GM21737 (cell line): Measurements from ENCODE around the gene DNM1.

Experiments used
- ATAC-seq: cut with Tn5 transposase; IDR thresholded peaks from one replicate; pipeline ENCODE4 v1.9.1; 2021; ENCODE audit warnings: mild to moderate bottlenecking, moderate library complexity; ENCODE audit not compliant: unreplicated experiment

The DNM1 gene

DNA sequence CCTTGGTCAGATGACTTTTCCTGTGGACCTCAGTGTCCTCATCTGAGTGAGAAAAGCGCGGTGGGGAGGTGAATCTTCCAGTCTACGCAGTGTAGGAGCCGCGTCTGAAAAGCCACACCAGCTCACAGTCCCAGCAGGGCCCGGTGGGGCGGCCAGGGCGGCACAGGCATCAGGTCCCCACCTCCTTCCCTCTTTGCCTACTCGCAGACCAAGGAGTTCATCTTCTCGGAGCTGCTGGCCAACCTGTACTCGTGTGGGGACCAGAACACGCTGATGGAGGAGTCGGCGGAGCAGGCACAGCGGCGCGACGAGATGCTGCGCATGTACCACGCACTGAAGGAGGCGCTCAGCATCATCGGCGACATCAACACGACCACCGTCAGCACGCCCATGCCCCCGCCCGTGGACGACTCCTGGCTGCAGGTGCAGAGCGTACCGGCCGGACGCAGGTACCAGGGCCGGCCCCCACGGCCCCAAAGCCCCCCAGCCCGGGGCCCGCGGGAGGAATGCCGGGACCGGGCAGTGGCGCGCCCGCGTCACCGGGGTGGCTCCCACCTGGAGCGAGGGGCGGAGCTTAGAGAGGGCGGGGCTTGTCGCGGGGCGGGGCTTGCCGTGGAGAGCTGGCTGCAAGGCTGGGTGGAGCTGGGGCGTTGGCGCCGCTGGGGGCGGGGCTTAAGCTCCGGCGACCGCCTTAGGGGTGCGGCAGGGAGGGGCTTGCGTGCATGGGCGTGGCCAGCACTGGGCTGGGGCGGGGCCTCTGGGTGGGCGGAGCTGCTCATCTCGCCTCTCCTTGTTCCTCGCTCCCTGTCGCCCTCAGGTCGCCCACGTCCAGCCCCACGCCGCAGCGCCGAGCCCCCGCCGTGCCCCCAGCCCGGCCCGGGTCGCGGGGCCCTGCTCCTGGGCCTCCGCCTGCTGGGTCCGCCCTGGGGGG, 47.0 kb downstream of the DNM1 start:
- peak; percentile 75 for ATAC-seq

DNA sequence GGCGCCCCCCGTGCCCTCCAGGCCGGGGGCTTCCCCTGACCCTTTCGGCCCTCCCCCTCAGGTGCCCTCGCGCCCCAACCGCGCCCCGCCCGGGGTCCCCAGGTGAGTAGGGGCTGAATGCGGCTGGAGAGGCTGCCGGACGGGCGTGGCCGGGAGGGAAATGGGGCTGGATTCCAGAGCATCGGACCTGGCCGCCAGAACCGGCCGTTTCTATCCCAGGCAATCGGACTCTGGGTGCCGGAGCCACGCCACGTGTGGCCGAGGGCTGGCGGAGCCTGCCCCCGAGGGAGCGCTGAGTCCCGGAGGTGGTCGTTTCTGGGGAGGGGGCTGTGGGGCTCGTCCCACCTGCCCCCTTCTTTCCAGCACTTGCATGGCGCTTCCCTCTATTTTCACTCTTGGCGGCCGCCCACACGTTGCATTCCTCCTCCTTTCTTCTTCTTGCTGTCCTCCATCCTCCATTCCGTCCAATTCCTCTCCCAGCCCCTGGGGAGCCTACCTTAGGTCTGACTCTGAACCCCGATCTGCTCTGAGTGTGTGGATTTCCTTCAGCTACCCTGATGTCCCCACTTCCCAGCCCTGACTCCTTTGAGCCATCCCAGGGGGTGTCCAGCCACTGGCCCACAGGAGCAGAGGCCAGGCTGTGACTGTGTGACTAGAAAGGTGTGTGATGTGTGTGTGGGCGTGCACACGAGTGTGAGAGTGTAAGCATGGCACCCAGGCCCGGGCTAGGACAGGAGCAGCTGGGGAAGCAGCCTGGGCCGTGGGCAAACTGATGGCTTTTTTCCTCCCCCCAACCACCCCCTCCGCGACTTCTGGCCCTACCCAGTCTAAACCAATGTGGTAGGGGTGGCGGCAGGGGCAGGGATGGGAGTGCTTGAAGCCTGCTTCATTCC, 47.9 kb downstream of the DNM1 start:
- no peak for ATAC-seq

DNA sequence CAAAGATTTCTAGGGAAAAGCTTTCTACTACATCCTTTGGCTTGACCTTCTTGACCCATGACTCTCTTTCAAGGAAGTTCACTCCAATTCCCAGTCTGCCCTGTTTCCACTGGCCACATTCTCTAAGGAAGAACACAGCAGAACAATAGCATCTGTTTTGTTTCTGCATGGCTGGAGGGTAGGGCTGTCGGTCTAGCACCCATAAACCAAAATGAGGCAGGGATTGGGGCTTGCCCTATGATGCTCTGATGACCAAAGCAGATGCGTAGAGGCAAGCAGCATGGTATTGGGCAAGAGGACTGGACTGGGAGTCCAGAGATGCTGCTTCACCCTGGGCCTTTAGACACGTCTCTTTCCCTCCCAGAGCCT, 48.5 kb downstream of the DNM1 start:
- ATAC-seq: no peak

DNA sequence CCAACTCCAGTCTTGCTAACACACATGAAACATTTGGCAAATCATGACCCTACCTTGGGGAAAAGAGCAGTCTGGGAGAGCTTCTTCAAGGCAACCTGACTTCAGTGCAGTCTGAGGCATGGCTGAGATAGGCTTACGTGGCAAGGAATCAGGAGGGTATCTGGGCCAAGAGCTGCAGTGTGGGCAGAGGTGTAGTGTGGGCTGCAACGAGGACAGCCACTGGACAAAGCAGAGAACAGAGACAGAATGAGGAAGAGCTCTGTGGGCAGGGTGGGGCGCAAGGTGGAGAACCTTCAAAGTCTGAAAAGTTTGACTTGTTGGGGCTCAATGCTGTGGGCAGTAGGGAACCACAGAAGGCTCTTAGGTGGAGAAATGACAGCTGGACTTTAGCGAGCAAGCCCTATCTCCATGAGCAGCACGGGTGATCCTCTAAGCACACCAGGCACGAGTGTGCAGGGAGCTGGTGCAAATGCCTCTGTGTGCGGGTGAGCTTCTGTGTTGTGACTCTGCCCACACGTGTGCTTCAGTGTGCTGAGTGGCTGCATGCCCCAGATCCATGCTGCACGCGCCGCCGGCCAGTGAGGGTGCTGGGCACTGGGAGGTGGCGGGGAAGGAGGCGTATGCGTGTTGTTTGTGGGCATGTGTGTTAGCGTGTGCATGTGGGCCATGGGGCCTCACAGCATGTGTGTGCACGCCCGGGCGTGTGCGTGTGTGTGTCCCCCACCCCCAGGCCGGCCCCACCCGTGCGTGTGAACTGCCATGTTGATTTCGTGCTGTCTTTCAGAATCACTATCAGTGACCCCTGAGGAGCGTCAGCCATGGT, 49.3 kb downstream of the DNM1 start:
- ATAC-seq: no peak

DNA sequence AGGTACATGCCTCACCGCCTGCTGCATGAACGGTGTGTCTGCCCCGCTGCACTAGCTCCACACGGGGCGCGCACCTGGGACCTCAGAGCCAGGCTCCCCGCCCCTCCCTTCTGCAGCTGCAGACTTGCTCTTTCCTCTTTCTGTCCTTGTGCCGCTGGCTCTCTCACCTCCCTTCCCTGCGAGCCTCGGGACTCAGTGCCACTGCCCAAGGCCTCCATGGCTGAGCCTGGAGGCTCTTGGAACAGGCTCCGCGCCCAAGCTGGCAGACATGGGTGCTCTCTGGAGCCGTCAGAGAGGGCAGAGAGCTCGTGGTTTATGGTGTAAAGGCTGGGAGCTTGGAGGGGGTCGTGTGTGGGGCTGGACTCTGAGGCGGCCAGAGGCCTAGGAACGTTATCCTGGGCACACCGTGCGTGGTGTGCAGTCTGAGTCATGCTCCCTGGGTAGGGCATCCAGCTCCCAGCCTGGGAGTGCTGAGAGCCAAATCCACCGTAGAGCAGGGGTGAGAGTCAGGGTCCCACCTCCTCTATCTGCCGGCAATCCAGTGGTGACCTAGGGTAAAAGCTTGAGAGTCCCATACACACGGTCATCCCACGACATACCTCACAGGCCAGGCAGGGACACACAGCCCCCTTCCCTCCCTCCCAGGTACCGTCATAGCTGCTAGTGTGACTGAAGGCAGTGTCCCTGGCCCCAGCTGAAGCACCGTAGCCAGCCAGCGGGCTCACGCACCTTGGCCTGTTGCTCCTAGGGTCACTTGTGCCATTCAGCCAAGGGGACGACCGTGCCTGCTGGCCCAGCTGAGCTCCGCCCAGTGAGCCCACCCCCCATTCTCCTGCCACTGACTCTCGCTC, 50.2 kb downstream of the DNM1 start:
- ATAC-seq: no peak

DNA sequence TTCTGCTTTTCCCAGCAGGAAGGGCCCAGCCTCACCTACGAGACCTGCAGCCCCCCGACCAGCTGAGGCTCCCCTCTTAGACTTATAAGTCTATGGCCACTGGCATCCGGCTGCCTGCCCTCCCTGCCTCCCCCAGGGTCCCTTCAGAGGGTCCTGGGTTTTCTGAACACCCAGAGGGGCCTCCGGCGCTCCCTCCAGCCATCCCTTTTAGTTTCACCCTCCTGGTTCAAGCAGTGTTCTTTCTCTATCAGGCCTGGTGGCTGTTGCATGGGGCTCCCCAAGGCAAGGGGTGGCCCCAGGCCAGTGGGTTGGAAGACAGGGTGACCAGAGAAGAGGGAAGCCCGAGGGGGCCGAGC, 50.8 kb downstream of the DNM1 start:
- no peak for ATAC-seq

DNA sequence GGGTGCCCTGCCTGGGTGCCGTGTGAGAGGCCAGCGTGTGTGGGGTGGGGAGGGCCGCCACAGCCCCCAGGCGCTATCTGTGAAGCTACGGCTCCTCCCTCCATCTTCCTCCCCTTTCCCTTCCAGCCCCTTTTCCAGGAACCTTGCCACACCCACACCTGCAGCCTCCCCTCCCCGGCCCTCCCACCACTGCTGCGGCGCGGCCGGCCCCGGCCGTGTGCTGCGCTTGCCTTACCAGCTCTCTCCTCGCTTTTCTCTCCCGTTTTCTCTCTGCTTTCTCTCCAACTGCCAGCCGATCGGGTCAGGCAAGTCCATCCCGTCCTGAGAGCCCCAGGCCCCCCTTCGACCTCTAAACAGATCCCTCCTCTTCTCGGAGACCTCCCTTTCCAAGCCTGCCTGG, 51.2 kb downstream of the DNM1 start:
- no peak for ATAC-seq

DNA sequence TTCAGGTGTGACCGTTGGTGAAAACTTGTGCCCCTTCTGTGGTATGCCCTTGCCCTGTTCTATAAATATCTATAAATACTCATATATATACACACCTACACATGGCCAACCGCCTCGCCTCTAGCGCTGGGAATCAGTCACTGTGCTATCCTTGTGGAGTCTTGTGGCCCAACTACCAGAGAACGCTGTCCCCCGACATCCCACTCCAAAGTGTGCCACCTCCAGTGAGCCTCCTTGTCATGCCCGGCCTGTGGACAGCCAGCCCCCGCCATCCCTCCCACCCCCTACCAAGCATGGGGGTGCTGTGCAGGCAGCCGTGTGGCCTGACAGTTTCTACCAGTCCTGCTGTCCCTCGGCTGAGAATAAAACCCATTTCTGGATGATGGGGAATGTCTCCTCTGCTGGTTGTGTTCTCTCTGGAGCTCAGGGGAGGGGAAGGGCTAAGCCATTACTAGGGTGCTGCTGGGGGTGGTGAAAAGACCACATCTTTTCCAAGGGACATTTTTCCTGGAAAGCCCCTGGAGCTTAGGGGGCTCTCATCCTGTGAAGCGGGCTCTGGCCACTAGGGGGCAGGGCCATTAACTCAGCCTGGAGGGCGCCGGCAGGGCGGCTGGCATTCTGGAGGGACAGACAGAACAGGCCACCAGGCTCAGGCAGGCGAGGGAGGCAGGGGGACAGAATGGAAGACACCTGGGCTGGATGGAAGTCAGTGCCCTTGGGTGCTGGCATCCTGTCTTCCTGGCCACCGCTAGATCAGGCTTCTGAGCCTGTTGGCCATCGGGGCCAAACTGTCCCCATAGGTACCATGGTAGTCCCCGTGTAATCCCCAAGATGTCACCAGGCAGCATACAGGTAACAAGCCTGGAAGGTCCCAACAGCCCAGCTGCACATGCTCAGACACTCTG, 51.9 kb downstream of the DNM1 start:
- ATAC-seq: no peak

DNA sequence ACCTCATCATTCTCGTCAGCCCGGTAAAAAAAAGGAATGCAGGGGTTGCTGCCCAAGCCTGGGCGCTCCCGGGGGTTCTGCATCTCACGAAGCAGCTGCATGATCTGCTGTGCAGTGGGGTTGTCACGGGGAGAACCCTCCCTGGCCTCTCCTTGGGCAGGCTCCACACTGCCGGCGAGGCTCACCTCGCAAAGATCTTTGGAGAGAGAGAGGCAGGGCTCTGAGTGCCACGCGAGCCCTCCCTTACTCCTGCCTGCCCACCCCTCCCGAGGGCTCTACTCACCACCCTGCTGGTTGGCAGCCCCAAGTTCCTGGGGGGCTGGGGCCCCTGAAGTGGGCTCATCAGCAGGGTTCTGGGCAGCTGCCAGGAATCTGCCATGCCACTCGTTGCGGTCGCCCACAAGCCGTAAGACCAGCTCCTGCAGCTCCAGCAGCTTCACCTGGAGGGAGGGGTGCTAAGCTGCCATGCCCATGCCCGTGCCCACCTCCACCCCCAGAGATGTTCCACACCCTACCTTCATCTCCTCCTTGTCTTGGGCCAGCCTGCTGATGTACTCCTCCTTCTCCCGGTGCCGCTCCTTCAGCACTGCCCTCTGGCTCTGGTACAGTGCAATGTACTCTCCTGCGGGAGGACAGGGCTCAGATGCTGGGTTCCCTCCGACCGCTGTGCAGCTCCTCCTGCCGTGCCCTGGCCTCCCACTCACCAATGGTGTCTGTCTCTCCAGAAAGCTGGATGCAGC, 54.1 kb downstream of the DNM1 start:
- no peak for ATAC-seq

DNA sequence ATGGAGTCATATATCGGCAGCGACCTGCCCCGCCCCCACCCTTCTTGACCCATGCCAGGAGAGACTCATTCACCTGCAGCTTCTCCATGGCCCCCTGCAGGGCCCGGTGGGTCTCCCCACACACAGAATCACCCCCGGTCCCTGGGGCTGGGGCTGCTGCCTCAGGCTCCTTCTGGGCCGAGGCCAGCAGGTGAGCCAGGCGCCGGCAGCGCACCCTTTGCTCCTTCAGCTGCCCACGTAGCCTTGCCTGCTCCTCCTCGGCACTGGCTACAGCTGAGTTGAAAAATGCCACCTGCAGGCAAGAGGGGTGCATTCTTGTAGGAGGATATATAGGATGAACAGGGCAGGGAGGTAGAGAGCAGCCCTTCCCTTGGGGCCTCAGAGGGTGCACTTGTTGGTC, 54.7 kb downstream of the DNM1 start:
- ATAC-seq: no peak

DNA sequence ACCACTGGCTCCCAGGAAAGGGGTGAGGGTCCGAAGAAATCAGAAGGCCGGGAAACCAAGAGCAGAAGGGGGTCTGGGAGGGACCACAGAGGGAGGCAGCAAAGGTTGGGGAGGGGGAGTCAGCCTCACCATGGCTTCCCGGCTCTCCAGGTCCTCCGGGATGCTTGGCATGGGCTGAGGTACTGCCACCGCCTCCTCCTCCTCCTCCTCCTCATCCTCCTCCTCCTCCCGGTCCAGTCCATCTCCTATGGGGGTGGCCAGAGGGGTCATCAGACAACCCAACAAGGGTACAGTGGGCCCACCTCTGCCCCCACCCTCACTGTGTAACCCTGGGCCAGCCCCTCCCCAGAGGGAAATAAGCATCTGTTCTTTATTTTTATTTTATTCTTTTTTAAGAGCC, 55.1 kb downstream of the DNM1 start:
- no peak for ATAC-seq

DNA sequence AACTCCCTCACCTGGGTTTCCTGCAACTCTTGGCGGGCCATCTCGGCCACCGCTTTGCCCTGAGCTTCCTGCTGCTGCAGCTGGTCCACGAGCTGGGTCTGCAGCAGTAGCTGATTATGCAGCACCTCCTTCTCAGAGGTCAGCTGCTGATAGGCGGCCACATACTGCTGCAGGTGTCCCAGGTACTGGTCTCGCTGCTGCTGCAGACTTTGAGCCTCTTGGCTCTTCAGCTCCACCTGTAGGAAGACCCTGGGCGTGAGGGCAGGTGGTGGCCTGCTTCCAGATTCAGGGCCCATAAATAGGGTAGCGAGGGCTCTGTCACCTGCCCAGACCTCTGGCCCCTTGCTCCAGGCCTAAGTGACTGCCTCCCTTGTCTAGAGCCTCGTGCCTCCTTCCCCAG, 56.0 kb downstream of the DNM1 start:
- no peak for ATAC-seq

DNA sequence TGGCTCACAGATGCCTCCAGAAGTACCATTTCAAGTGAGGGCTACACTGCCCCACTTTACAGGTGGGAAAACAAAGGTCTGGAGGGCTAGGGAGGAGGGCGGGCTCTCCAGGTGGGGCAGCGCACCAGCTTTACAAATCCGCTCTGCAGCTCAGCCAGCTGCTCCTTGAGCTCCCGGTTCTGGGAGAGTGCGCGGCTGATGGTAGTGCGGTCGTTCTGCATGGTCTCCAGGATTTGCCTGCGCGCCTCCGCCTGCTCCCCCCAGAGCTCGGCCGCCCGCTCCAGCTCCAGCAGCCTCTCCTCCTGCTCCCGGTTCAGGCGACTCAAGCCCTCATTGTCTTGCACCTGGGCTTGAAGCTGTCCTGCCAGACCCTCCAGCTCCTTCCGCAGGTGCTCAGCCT, 57.2 kb downstream of the DNM1 start:
- no peak for ATAC-seq

DNA sequence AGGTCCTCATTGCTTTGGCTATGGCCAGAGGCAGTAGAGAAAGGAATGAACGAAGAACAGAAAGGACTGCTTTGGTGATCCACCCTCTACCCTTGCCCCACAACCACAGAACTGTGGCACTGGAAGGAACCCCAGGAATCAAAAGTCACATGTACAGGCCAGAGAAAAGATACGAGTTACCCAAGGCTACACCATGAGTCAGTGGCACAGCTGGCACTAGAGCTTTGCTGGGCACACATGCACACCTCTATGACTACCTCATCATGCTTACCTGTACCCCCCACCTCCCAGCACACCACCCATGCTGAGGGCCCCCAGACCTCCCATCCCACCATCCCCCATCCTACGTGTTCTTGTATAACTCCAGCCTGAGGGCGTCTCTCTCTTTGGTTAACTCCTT, 59.5 kb downstream of the DNM1 start:
- no peak for ATAC-seq

DNA sequence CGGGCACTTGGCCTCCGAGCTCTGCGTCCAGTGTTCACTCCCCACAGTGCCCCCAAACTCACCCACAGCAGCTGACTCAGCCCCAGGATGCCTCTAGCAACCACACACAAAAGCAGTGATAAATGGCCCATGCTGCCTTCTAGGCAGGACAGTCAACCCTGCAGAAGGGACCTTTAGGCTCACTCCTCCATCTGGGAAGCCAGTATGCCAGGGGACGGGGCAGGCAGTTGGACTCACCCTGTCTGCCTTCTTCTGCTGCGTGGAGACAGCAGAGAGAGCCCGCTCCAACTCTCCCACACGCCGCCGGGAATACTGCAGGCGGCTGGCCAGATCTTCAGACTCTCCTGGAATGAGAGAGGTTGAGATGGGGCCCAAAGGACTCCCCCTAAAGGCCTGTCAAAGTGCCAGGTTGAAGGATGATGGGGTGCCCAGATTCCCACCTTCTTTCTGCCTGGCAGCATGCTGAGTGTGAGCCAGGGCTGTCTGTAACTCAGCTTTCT, 62.2 kb downstream of the DNM1 start:
- no peak for ATAC-seq

DNA sequence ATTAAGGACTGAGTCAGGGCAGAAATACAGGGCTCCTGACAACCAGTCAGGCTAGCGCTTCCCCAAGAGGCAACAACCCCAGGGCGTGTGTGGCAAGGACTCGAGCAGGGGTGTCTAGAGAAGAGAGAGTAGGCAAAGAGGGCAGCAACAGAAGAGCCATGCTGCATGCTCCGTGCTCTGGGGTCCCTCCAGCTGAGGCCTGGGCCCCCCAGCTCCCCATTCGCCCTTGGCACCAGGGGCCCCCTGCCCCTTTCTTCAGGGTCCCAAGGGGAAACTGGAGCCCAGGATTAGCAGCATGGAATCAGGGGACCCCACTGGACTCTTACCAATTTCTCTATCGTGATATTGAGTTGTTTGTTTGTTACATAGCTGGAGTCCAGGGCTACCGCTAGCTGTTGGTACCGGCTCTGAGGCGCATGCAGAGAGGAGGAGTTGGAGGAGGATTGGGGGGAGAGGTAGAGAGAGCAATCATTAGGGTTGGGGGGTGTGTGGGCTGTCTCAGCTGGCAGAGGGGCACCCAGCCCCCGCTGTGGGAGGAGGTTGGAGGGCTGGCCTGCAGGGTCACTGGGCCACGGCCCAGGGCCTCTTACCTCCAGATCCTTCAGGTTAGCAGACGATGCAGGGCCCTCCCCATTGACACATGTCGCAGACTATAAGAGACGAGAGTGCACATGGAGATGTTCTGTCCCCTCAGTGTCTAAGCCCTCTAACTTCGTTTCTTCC, 63.9 kb downstream of the DNM1 start:
- ATAC-seq: no peak

DNA sequence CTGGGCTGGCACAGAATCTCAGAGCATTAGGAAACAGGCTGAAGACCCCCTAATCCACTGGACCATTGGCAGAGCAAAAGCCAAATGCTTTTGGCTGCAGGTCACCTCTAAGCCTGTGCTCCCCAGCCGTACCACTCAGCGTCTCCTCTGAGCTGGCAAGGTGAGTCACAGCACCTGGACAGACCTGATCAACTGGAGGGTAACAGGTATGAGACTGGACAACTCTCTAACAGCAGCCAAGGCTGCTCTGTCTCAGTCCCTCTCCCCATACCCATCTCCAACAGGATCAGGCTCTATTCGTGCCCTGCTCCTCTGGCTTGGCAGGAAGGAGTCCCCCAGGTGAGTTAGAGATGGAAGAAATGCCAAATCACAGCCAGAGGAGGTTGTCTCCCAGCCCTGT, 67.9 kb downstream of the DNM1 start:
- ATAC-seq: no peak

DNA sequence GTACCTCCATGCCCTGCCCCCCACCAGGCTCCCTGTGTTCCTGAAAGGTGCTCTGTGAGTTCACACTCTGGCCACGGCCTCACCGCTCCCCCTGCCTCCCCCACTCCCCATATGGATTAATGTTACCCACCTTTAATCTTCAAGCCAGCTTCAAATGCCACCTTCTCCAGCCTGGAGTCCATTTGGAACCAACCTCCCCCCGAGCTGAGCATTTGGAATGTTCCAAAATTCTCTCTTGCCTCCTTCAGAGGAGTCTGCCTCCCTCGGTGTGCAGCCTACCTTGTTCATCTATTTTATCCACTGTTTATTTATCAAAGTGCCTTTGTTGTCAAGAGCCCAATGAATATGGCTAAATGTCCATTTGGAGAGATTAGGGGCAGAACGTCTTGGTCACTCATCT, 68.3 kb downstream of the DNM1 start:
- ATAC-seq: no peak
